HUDEP-2 (cell line): Measurements from ENCODE around the gene RPS6KA2.

Experiments used
- DNase-seq, 76 experiments: peaks; one replicate each; lab custom pipeline; 2025; ENCODE audit not compliant: unreplicated experiment in 76 of 76; lab: John Stamatoyannopoulos, UW

RPS6KA2 gene

GRCh38 chr6:166656230-166657151 is 29.4 kb upstream of the RPS6KA2 start:
- no peak for DNase-seq

GRCh38 chr6:166655713-166656229 is 28.7 kb upstream of the RPS6KA2 start:
- no peak for DNase-seq

GRCh38 chr6:166655251-166655650 is 28.2 kb upstream of the RPS6KA2 start:
- DNase-seq: no peak

GRCh38 chr6:166654573-166654972 is 27.5 kb upstream of the RPS6KA2 start:
- DNase-seq: no peak

- no peak for DNase-seq
Measured at GRCh38 chr6:166653639-166653941, 26.5 kb upstream of the RPS6KA2 start.

- DNase-seq: no peak
Measured at GRCh38 chr6:166650824-166651807, 24.1 kb upstream of the RPS6KA2 start.

GRCh38 chr6:166650047-166650446 is 23.0 kb upstream of the RPS6KA2 start:
- DNase-seq: no peak

- no peak for DNase-seq
Measured at GRCh38 chr6:166648846-166649245, 21.8 kb upstream of the RPS6KA2 start.

GRCh38 chr6:166647896-166648295 is 20.8 kb upstream of the RPS6KA2 start:
- DNase-seq: no peak

- DNase-seq: no peak
Measured at GRCh38 chr6:166646716-166647115, 19.7 kb upstream of the RPS6KA2 start.

GRCh38 chr6:166645896-166646295 is 18.8 kb upstream of the RPS6KA2 start:
- DNase-seq: no peak

GRCh38 chr6:166644681-166645080 is 17.6 kb upstream of the RPS6KA2 start:
- no peak for DNase-seq

GRCh38 chr6:166643891-166644590 is 17.0 kb upstream of the RPS6KA2 start:
- DNase-seq: no peak

- DNase-seq: no peak
Measured at GRCh38 chr6:166642646-166643045, 15.6 kb upstream of the RPS6KA2 start.

GRCh38 chr6:166640342-166641043 is 13.4 kb upstream of the RPS6KA2 start:
- DNase-seq: no peak

- DNase-seq: no peak
Measured at GRCh38 chr6:166639921-166640320, 12.9 kb upstream of the RPS6KA2 start.

GRCh38 chr6:166638573-166638964 is 11.5 kb upstream of the RPS6KA2 start:
- DNase-seq: no peak

GRCh38 chr6:166637812-166638572 is 10.9 kb upstream of the RPS6KA2 start:
- DNase-seq: no peak

GRCh38 chr6:166636934-166637333 is 9.9 kb upstream of the RPS6KA2 start:
- no peak for DNase-seq
